ENCODE measurements around the gene DCLRE1C. TPM values are rescaled to one million over a fixed set of nuclear protein-coding genes. Genes with fewer than 3 reads are reported as not detected.
"Not testable (repeated sequence)": the region's sequence is repeated elsewhere in the genome, so short reads cannot be mapped to it uniquely, and the experiment has no call there.

The DCLRE1C gene
- total and polyA plus RNA-seq, 4 donors: 10.0 to 14.2 (median 13.3) TPM

DNA sequence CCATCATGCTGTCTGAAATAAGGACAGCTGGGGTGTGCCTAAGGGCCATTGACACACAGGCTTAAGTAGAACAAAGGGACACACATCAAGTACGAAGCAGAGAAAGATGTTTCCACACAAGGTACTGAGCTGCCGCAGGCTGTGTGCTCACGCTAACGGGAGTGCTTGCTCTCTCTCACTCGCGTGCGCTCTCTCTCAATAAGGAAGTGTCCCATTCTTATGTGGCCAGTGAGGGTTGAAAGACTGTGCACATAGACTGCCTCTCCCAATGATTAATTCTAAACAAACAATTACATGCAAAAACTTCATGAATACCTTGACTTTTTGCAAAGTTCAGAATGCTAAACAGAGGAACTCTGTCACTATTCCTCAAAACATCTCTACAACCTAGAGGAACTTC is 29.9 kb downstream of the DCLRE1C start:
- Histone ChIP-seq H3K9me3 (ENCODE audit: control insufficient read depth, insufficient read depth, low read length) (no peaks in the 10 kb centered on the region), H3K4me3 (ENCODE audit: low read depth, low read length) (no peak overlapping the region), H3K36me3 (ENCODE audit: control insufficient read depth, insufficient read depth, low read length) (peaks cover 24% of the 10 kb centered on the region), H3K27ac (ENCODE audit: low read depth, low read length) (no peak overlapping the region), H3K27me3 (ENCODE audit: control insufficient read depth, insufficient read depth, low read length) (no peaks in the 10 kb centered on the region), H3K4me1 (ENCODE audit: control insufficient read depth, insufficient read depth, low read length) (no peaks in the 10 kb centered on the region)
- DNase-seq (ENCODE audit: low read depth in 4 of 6, low spot score in 6 of 6): no peak
- 44% methylated on average over 1 of the region's 7 CpGs for WGBS (ENCODE audit: insufficient coverage)

DNA sequence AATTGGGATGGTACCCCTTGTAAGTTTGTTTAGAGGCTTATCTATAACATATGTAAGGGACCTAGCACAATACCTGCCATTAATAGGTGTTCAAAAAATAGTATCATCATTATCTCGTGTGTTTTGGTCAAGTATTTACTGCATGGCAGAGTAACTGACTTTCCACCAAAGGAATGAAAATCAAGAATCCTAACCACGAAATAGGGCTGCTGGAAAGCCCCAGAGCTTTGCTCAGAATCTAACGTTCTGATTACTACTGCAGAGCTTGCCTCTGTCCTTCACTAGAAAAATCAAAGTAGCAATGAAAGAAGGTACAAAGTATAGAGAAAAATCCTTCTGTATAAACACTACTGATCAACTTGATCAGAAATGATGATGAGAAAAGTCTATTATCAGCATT is 34.9 kb downstream of the DCLRE1C start:
- Histone ChIP-seq H3K4me1 (ENCODE audit: control insufficient read depth, insufficient read depth, low read length) (no peaks in the 10 kb centered on the region), H3K9me3 (ENCODE audit: control insufficient read depth, insufficient read depth, low read length) (peaks cover 2% of the 10 kb centered on the region), H3K4me3 (ENCODE audit: low read depth, low read length) (no peak overlapping the region), H3K27me3 (ENCODE audit: control insufficient read depth, insufficient read depth, low read length) (no peaks in the 10 kb centered on the region), H3K27ac (ENCODE audit: low read depth, low read length) (no peak overlapping the region), H3K36me3 (ENCODE audit: control insufficient read depth, insufficient read depth, low read length) (peaks cover 21% of the 10 kb centered on the region)
- DNase-seq (ENCODE audit: low read depth in 4 of 6, low spot score in 6 of 6): no peak
- no CpG with 5 or more reads among the region's 3 CpGs for WGBS (ENCODE audit: insufficient coverage)

DNA sequence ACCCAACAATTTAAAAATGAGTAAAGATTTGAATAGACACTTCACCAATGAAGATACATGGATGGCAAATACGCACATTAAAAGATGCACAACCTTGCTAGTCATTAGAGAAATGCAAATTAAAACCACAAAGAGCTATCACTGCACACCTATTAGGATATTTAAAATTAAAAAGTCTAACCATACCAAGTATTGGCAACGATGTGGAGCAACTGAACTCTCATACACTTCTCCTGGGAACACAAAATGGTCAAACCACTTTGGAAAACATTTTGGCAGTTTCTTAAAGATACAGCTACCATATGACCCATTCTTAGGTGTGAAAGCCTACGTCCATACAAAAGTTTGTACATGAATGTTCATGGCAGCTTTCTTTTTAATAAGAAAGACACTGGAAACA is 36.1 kb downstream of the DCLRE1C start:
- Histone ChIP-seq H3K4me1 (ENCODE audit: control insufficient read depth, insufficient read depth, low read length) (no peaks in the 10 kb centered on the region), H3K9me3 (ENCODE audit: control insufficient read depth, insufficient read depth, low read length) (peaks cover 2% of the 10 kb centered on the region), H3K4me3 (ENCODE audit: low read depth, low read length) (no peak overlapping the region), H3K27ac (ENCODE audit: low read depth, low read length) (no peak overlapping the region), H3K27me3 (ENCODE audit: control insufficient read depth, insufficient read depth, low read length) (no peaks in the 10 kb centered on the region), H3K36me3 (ENCODE audit: control insufficient read depth, insufficient read depth, low read length) (peaks cover 19% of the 10 kb centered on the region)
- no peak for DNase-seq (ENCODE audit: low read depth in 4 of 6, low spot score in 6 of 6)
- no CpG with 5 or more reads among the region's 3 CpGs for WGBS (ENCODE audit: insufficient coverage)

DNA sequence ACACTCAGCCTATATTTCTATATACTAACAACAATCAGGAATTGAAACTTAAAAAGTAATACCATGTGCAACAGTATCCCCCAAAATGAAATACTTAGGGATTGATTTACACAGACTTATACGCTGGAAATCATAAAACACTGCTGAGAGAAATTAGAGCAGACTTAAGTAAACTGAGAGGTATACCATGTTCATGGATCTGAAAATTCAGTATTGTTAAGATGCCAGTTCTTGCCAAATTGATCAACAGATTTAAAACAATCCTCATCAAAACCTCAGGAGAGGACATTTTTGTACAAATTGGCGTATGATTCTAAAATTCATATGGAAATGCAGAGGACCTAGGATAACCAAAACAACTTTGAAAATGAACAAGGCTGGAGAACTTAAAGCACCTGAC is 37.3 kb downstream of the DCLRE1C start:
- H3K36me3 ChIP-seq (ENCODE audit: control insufficient read depth, insufficient read depth, low read length): peaks cover 19% of the 10 kb centered on the region

DNA sequence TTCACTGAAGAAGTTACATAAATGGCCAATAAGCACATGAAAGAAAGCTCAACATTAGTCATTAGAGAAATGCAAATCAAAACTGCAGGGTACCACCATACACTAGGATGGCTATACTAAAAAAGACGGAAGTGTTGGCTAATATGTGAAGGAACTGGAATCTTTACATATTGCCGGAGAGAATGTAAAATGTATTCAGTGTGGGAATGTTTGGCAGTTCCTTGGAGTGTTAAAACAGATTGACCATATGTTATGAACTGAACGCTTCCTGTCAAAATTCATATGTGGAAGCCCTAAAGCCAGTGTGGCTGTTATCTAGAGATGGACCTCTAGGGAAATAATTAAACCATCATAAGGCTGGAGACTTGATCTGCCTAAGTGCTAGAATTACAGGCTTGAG is 42.1 kb downstream of the DCLRE1C start:
- no peak overlapping the region for H3K4me3 ChIP-seq (ENCODE audit: low read depth, low read length)
- no peaks in the 10 kb centered on the region for H3K4me1 ChIP-seq (ENCODE audit: control insufficient read depth, insufficient read depth, low read length)
- H3K27me3 ChIP-seq (ENCODE audit: control insufficient read depth, insufficient read depth, low read length): no peaks in the 10 kb centered on the region
- peaks cover 2% of the 10 kb centered on the region for H3K9me3 ChIP-seq (ENCODE audit: control insufficient read depth, insufficient read depth, low read length)
- no peak overlapping the region for H3K27ac ChIP-seq (ENCODE audit: low read depth, low read length)
- peaks cover 17% of the 10 kb centered on the region for H3K36me3 ChIP-seq (ENCODE audit: control insufficient read depth, insufficient read depth, low read length)
- DNase-seq (ENCODE audit: low read depth in 4 of 6, low spot score in 6 of 6): peak in 1 of 6 donors; percentile 57
- 77% methylated on average over 2 of the region's 3 CpGs for WGBS (ENCODE audit: insufficient coverage)

More for the DNA sequence above, 37.3 kb downstream of the DCLRE1C start:
- no peak overlapping the region for H3K27ac ChIP-seq (ENCODE audit: low read depth, low read length)
- H3K4me3 ChIP-seq (ENCODE audit: low read depth, low read length): no peak overlapping the region
- DNase-seq (ENCODE audit: low read depth in 4 of 6, low spot score in 6 of 6): no peak
- no peaks in the 10 kb centered on the region for H3K4me1 ChIP-seq (ENCODE audit: control insufficient read depth, insufficient read depth, low read length)
- no CpG with 5 or more reads among the region's 2 CpGs for WGBS (ENCODE audit: insufficient coverage)
- no peaks in the 10 kb centered on the region for H3K27me3 ChIP-seq (ENCODE audit: control insufficient read depth, insufficient read depth, low read length)
- H3K9me3 ChIP-seq (ENCODE audit: control insufficient read depth, insufficient read depth, low read length): peaks cover 2% of the 10 kb centered on the region

DNA sequence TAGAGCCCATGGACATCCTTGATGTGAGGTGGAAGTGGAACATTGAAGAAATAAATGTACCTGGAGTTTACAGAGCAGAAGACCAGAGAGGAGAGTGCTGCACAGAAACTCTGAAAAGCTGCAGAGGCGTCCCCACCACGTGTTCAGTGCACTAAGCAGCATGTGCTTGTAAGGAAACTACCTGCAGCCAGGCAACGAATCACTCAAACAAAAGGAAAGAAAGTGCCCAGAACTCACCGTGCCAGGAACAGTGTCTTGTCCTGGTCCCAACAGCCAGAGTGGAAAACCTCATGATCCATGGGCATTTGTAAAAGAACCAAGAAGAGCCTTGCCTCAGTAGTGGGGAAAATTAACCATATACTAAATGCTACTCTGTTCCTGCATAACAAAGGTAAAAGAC is 42.9 kb downstream of the DCLRE1C start:
- Histone ChIP-seq H3K27ac (ENCODE audit: low read depth, low read length) (no peak overlapping the region), H3K27me3 (ENCODE audit: control insufficient read depth, insufficient read depth, low read length) (no peaks in the 10 kb centered on the region), H3K4me3 (ENCODE audit: low read depth, low read length) (no peak overlapping the region), H3K9me3 (ENCODE audit: control insufficient read depth, insufficient read depth, low read length) (peaks cover 2% of the 10 kb centered on the region), H3K36me3 (ENCODE audit: control insufficient read depth, insufficient read depth, low read length) (peaks cover 18% of the 10 kb centered on the region), H3K4me1 (ENCODE audit: control insufficient read depth, insufficient read depth, low read length) (no peaks in the 10 kb centered on the region)
- 88% methylated on average over 3 of the region's 4 CpGs for WGBS (ENCODE audit: insufficient coverage)
- DNase-seq (ENCODE audit: low read depth in 4 of 6, low spot score in 6 of 6): no peak

DNA sequence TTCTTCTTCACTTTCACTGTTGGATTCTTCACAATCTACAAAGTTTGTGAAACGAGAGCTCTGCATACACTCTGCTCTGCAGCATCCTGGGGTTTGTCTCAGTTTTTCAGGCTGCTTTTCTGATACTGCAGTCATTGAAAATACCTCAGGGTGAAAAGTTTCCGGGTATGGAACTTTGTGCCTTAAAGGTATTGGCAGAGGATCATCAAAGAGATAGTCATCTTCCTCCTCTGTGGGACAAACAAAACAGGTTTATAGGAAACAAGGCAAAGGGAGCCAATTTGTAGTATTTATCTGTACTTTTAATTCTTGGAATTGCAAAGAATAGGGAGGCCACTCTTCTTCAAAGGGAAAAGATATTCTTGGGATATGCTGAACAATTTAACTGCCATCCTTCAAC is 44.8 kb downstream of the DCLRE1C start:
- Histone ChIP-seq H3K36me3 (ENCODE audit: control insufficient read depth, insufficient read depth, low read length) (peaks cover 22% of the 10 kb centered on the region), H3K27me3 (ENCODE audit: control insufficient read depth, insufficient read depth, low read length) (no peaks in the 10 kb centered on the region), H3K27ac (ENCODE audit: low read depth, low read length) (no peak overlapping the region), H3K9me3 (ENCODE audit: control insufficient read depth, insufficient read depth, low read length) (no peaks in the 10 kb centered on the region), H3K4me3 (ENCODE audit: low read depth, low read length) (no peak overlapping the region), H3K4me1 (ENCODE audit: control insufficient read depth, insufficient read depth, low read length) (no peaks in the 10 kb centered on the region)
- no CpG with 5 or more reads among the region's 2 CpGs for WGBS (ENCODE audit: insufficient coverage)
- DNase-seq (ENCODE audit: low read depth in 4 of 6, low spot score in 6 of 6): no peak

DNA sequence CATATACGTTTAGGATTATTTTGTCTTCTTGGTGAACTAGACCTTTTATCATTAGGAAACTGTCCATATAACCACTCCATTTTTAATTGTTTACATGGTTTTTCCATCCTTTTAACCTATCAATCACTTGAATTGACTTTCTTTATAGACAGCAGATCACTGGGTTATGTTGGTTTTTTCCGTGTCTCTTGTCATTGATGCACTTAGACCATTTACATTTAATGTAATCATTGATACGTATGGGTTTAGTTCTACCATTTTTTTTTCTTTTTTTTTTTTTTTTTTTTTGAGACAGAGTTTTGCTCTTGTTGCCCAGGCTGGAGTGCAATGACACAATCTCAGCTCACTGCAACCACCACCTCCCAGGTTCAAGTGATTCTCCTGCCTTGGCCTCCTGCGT is 46.3 kb downstream of the DCLRE1C start:
- not testable (repeated sequence) for H3K4me3 ChIP-seq (ENCODE audit: low read depth, low read length); H3K9me3 ChIP-seq (ENCODE audit: control insufficient read depth, insufficient read depth, low read length); H3K27ac ChIP-seq (ENCODE audit: low read depth, low read length); DNase-seq (ENCODE audit: low read depth in 4 of 6, low spot score in 6 of 6); H3K27me3 ChIP-seq (ENCODE audit: control insufficient read depth, insufficient read depth, low read length); H3K4me1 ChIP-seq (ENCODE audit: control insufficient read depth, insufficient read depth, low read length)
- H3K36me3 ChIP-seq (ENCODE audit: control insufficient read depth, insufficient read depth, low read length): peaks cover 18% of the 10 kb centered on the region
- WGBS (ENCODE audit: insufficient coverage): 100% methylated on average over 1 of the region's 4 CpGs

DNA sequence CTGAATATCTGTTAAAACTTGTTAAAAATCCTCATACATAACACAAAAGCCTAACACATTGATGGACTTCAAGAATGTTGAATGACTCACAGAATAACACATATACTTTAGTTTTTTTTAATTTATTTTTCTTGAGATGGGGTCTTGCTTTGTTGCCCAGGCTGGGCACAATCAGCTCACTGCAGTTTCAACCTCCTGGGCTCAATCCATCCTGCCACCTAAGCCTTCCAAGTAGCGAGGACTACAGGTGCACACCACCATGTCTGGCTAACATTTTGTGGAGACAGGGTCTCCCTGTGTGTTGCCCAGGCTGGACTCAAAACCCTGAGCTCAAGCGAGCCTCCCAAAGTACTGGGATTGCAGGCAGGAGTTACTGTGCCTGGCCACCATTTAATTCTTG is 47.1 kb downstream of the DCLRE1C start:
- Histone ChIP-seq H3K36me3 (ENCODE audit: control insufficient read depth, insufficient read depth, low read length) (peaks cover 15% of the 10 kb centered on the region), H3K27ac (ENCODE audit: low read depth, low read length) (no peak overlapping the region), H3K9me3 (ENCODE audit: control insufficient read depth, insufficient read depth, low read length) (no peaks in the 10 kb centered on the region), H3K27me3 (ENCODE audit: control insufficient read depth, insufficient read depth, low read length) (no peaks in the 10 kb centered on the region), H3K4me3 (ENCODE audit: low read depth, low read length) (no peak overlapping the region), H3K4me1 (ENCODE audit: control insufficient read depth, insufficient read depth, low read length) (no peaks in the 10 kb centered on the region)
- WGBS (ENCODE audit: insufficient coverage): 94% methylated on average over 2 of the region's 2 CpGs
- no peak for DNase-seq (ENCODE audit: low read depth in 4 of 6, low spot score in 6 of 6)

DNA sequence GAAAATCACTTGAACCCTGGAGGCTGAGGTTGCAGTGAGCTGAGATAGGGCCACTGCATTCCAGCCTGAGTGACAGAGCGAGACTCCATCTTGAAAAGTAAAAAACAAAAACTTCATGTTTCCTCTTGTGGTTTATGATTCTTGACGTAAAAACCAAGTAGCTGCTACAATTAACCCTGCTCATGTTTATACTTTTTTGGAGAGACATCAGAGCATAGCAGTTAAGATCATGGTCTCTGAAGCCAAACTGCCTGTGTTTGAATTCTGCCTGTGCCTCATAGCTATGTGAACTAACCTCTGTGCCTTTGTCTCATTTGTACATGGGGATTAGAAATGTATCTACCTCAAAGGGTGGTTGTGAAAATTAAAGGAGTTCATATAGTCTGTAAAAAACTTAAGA is 48.0 kb downstream of the DCLRE1C start:
- no peaks in the 10 kb centered on the region for H3K9me3 ChIP-seq (ENCODE audit: control insufficient read depth, insufficient read depth, low read length)
- no peak overlapping the region for H3K4me3 ChIP-seq (ENCODE audit: low read depth, low read length)
- no peak overlapping the region for H3K27ac ChIP-seq (ENCODE audit: low read depth, low read length)
- no peak for DNase-seq (ENCODE audit: low read depth in 4 of 6, low spot score in 6 of 6)
- no peaks in the 10 kb centered on the region for H3K4me1 ChIP-seq (ENCODE audit: control insufficient read depth, insufficient read depth, low read length)
- H3K27me3 ChIP-seq (ENCODE audit: control insufficient read depth, insufficient read depth, low read length): no peaks in the 10 kb centered on the region
- WGBS (ENCODE audit: insufficient coverage): 100% methylated on average over 1 of the region's 2 CpGs
- peaks cover 17% of the 10 kb centered on the region for H3K36me3 ChIP-seq (ENCODE audit: control insufficient read depth, insufficient read depth, low read length)
